CD14-positive monocyte (primary cell): ENCODE results near the gene KHNYN. TPM values are rescaled to one million over a fixed set of nuclear protein-coding genes. Genes with fewer than 3 reads are reported as not detected.

Experiments
- DNase-seq, 3 donors: peaks; one replicate each; pipeline ENCODE4 v3.0.0-alpha.2; 2011 to 2022
- H2AFZ ChIP-seq: 2 replicates; pipeline ENCODE4 v1.6.0; 2012; ENCODE audit warnings: mild to moderate bottlenecking, low read depth, low read length, inconsistent platforms; ENCODE audit not compliant: insufficient read depth, poor library complexity, severe bottlenecking
- H3K27ac ChIP-seq, 2 donors: 1 replicate in 1 of 2; 2 replicates in 1 of 2; pipeline ENCODE4 v1.5.1; 2012 to 2013; ENCODE audit warnings: low read length in 2 of 2, control low read depth in 1 of 2, inconsistent platforms in 1 of 2, low read depth in 1 of 2, mild to moderate bottlenecking in 1 of 2
- H3K27me3 ChIP-seq, 2 donors: one replicate each; pipeline versions ENCODE4 v1.6.0 to v1.6.1; 2011 to 2013; ENCODE audit warnings: low read length in 2 of 2; ENCODE audit not compliant: control insufficient read depth in 2 of 2, insufficient read depth in 2 of 2
- H3K36me3 ChIP-seq, 2 donors: replicated peaks in 1 of 2; 1 replicate in 1 of 2; 2 replicates in 1 of 2; pipeline versions ENCODE4 v1.5.1 to v1.6.1; 2012 to 2013; ENCODE audit warnings: low read length in 2 of 2, control low read depth in 1 of 2, inconsistent platforms in 1 of 2, mild to moderate bottlenecking in 1 of 2; ENCODE audit not compliant: insufficient read depth in 2 of 2, control insufficient read depth in 1 of 2
- H3K4me1 ChIP-seq, 2 donors: 1 replicate in 1 of 2; 2 replicates in 1 of 2; pipeline versions ENCODE4 v1.5.1 to v1.6.1; 2012 to 2013; ENCODE audit warnings: low read length in 2 of 2, control low read depth in 1 of 2, inconsistent platforms in 1 of 2, mild to moderate bottlenecking in 1 of 2, moderate library complexity in 1 of 2; ENCODE audit not compliant: insufficient read depth in 2 of 2, control insufficient read depth in 1 of 2
- H3K4me2 ChIP-seq: replicated peaks from 2 replicates; pipeline ENCODE3; 2012; ENCODE audit warnings: low read length, moderate library complexity, mild to moderate bottlenecking; ENCODE audit not compliant: poor library complexity, severe bottlenecking; ENCODE audit errors: extremely low read depth
- H3K4me3 ChIP-seq, 3 experiments: fragments of 200-600 bp in 1 of 3; sonication (generic) in 1 of 3; replicated peaks in 1 of 3; 1 replicate in 2 of 3; 2 replicates in 1 of 3; pipeline ENCODE4 v1.5.1; 2011 to 2013; ENCODE audit warnings: low read length in 3 of 3, mild to moderate bottlenecking in 3 of 3, control low read depth in 2 of 3, low read depth in 2 of 3, inconsistent platforms in 1 of 3, moderate library complexity in 1 of 3
- H3K79me2 ChIP-seq: 2 replicates; pipeline ENCODE4 v1.6.0; 2012; ENCODE audit warnings: mild to moderate bottlenecking, control low read depth, inconsistent platforms, low read length, moderate library complexity; ENCODE audit not compliant: insufficient read depth
- H3K9ac ChIP-seq: 2 replicates; pipeline ENCODE4 v1.6.0; 2017; ENCODE audit warnings: low read length, mild to moderate bottlenecking; ENCODE audit not compliant: insufficient read depth, poor library complexity, severe bottlenecking
- H3K9me3 ChIP-seq, 2 donors: replicated peaks in 1 of 2; 1 replicate in 1 of 2; 2 replicates in 1 of 2; pipeline versions ENCODE4 v1.5.1 to v1.6.1; 2012 to 2013; ENCODE audit warnings: low read length in 2 of 2, control low read depth in 1 of 2; ENCODE audit not compliant: control insufficient read depth in 1 of 2, insufficient read depth in 1 of 2
- H4K20me1 ChIP-seq: 2 replicates; pipeline ENCODE4 v1.6.0; 2012; ENCODE audit warnings: mild to moderate bottlenecking, low read length, control low read depth, moderate library complexity; ENCODE audit not compliant: insufficient read depth
- H3K27ac Mint-ChIP-seq, 7 donors: one replicate each; pipeline ENCODE4 v1.8.0; 2020; ENCODE audit warnings: mild to moderate bottlenecking in 7 of 7, mixed read lengths in 7 of 7, moderate library complexity in 6 of 7, inconsistent platforms in 2 of 7
- H3K27me3 Mint-ChIP-seq, 3 donors: one replicate each; pipeline ENCODE4 v1.8.0; 2021 to 2022; ENCODE audit warnings: low read depth in 3 of 3, mild to moderate bottlenecking in 3 of 3, mixed read lengths in 3 of 3, moderate library complexity in 3 of 3, inconsistent platforms in 1 of 3
- H3K36me3 Mint-ChIP-seq, 2 donors: one replicate each; pipeline ENCODE4 v1.8.0; 2020; ENCODE audit warnings: mixed read lengths in 2 of 2, inconsistent platforms in 1 of 2, mild to moderate bottlenecking in 1 of 2
- H3K4me1 Mint-ChIP-seq: one replicate; pipeline ENCODE4 v1.8.0; 2020; ENCODE audit warnings: mild to moderate bottlenecking, mixed read lengths
- H3K4me3 Mint-ChIP-seq, 2 donors: one replicate each; pipeline ENCODE4 v1.8.0; 2020; ENCODE audit warnings: mild to moderate bottlenecking in 2 of 2, mixed read lengths in 2 of 2, moderate library complexity in 1 of 2
- H3K9me3 Mint-ChIP-seq, 7 donors: one replicate each; pipeline ENCODE4 v1.8.0; 2020 to 2022; ENCODE audit warnings: mixed read lengths in 7 of 7, mild to moderate bottlenecking in 6 of 7, moderate library complexity in 6 of 7, inconsistent platforms in 2 of 7
- CTCF ChIP-seq: fragments of 200-600 bp; IDR thresholded peaks from one replicate; pipeline ENCODE4 v1.8.0; 2022; ENCODE audit warnings: antibody characterized with exemption, mild to moderate bottlenecking
- WGBS: methylation state at CpG from one replicate; pipeline ENCODE4 v1.1.5; 2013; ENCODE audit warnings: missing lambda C conversion rate; ENCODE audit not compliant: insufficient coverage; 5-methylcytosine and 5-hydroxymethylcytosine counted together
- intact Hi-C, 2 donors: fragments of 100-400 bp; cut with micrococcal nuclease; formaldehyde crosslinking; loops; one replicate each; pipeline versions ENCODE4 v1.15.0 to v1.15.1; 2023
- polyA plus RNA-seq, 3 donors: library from polyadenylated mRNA; depleted of rRNA in 1 of 3; unstranded in 2 of 3; stranded (reverse) in 1 of 3; fragments of 300-500 nt in 2 of 3; fragments of >200 nt in 1 of 3; fragmentation: Illumina TruSeq in 2 of 3; gene quantifications; 1 replicate in 2 of 3; 2 replicates in 1 of 3; pipeline ENCODE4 v1.2.3, GENCODE V29; 2012 to 2021

The KHNYN gene
- polyA plus RNA-seq, 3 donors = 12.4 to 39.8 (median 16.0) TPM

- Histone ChIP-seq H3K4me1 (no peaks in the 10 kb centered on the region), H3K27ac (no peak overlapping the region), H2AFZ (no peak overlapping the region), H3K36me3 (no peaks in the 10 kb centered on the region), H3K9me3 (no peaks in the 10 kb centered on the region), H3K27me3 (no peaks in the 10 kb centered on the region), H3K4me2 (no peak overlapping the region), H3K9ac (no peak overlapping the region), H3K79me2 (no peaks in the 10 kb centered on the region), H4K20me1 (no peaks in the 10 kb centered on the region), H3K4me3 (no peak overlapping the region)
- peaks cover 0 to 5% (median 0%) of the 10 kb centered on the region in 7 donors for H3K9me3 Mint-ChIP-seq
- no peaks in the 10 kb centered on the region for H3K4me1 Mint-ChIP-seq
- H3K4me3 Mint-ChIP-seq = no peak overlapping the region
- H3K36me3 Mint-ChIP-seq = no peaks in the 10 kb centered on the region
- H3K27me3 Mint-ChIP-seq = peaks cover 0 to 4% (median 0%) of the 10 kb centered on the region in 3 donors
- intact Hi-C loops = no loop called here
- 78% methylated on average over 1 of the region's 5 CpGs for WGBS
- DNase-seq = no peak
- H3K27ac Mint-ChIP-seq = no peak overlapping the region
- no peak for TF ChIP-seq CTCF
These were observed 33.5 kb downstream of the KHNYN start for GRCh38 chr14:24463017-24463883.

GRCh38 chr14:24463884-24464785 lies 34.4 kb downstream of the KHNYN start:
- DNase-seq = no peak
- no peak overlapping the region for H3K4me3 Mint-ChIP-seq
- H3K9me3 Mint-ChIP-seq = peaks cover 0 to 5% (median 0%) of the 10 kb centered on the region in 7 donors
- WGBS = 100% methylated on average over 1 of the region's 4 CpGs
- Histone ChIP-seq H4K20me1 (no peaks in the 10 kb centered on the region), H3K79me2 (no peaks in the 10 kb centered on the region), H2AFZ (no peak overlapping the region), H3K9me3 (no peaks in the 10 kb centered on the region), H3K4me2 (no peak overlapping the region), H3K27me3 (no peaks in the 10 kb centered on the region), H3K36me3 (no peaks in the 10 kb centered on the region), H3K27ac (no peak overlapping the region), H3K4me3 (no peak overlapping the region), H3K9ac (no peak overlapping the region), H3K4me1 (no peaks in the 10 kb centered on the region)
- no peak for TF ChIP-seq CTCF
- H3K36me3 Mint-ChIP-seq = no peaks in the 10 kb centered on the region
- H3K4me1 Mint-ChIP-seq = no peaks in the 10 kb centered on the region
- intact Hi-C loops = no loop called here
- no peak overlapping the region for H3K27ac Mint-ChIP-seq
- H3K27me3 Mint-ChIP-seq = peaks cover 0 to 4% (median 0%) of the 10 kb centered on the region in 3 donors
